MCF 10A (cell line): ENCODE results near the gene TMEM167A. TPM values are rescaled to one million over a fixed set of nuclear protein-coding genes. Genes with fewer than 3 reads are reported as not detected.

Experiments
- BruUV-seq: library from RNA; stranded (reverse); fragments of 400-500 nt; replicated peaks from 2 replicates; lab custom pipeline; 2021; lab: Mats Ljungman, UMichigan
- CTCF ChIA-PET: fragments of 300-600 bp; sonication (Branson Sonifier 250); formaldehyde crosslinking; extraction: SDS; loops from one replicate; lab custom pipeline; 2021; ENCODE audit warnings: antibody characterized with exemption, inconsistent platforms; lab: Yijun Ruan, JAX
- POLR2A ChIA-PET: fragments of 300-600, 350-650 bp; sonication (Branson Sonifier 250); formaldehyde crosslinking; extraction: SDS; loops from one replicate; lab custom pipeline; 2020; ENCODE audit warnings: antibody characterized with exemption, inconsistent platforms; lab: Yijun Ruan, JAX
- DNase-seq: peaks from one replicate; pipeline ENCODE4 v3.0.0-alpha.2; 2018; ENCODE audit not compliant: unreplicated experiment
- H3K27ac Mint-ChIP-seq: one replicate; pipeline ENCODE4 v1.8.0; 2022; ENCODE audit warnings: mild to moderate bottlenecking, low read depth, mixed read lengths; ENCODE audit not compliant: unreplicated experiment
- H3K27me3 Mint-ChIP-seq: one replicate; pipeline ENCODE4 v1.8.0; 2022; ENCODE audit warnings: mixed read lengths; ENCODE audit not compliant: insufficient read depth, unreplicated experiment
- H3K36me3 Mint-ChIP-seq: one replicate; pipeline ENCODE4 v1.8.0; 2022; ENCODE audit warnings: mild to moderate bottlenecking, moderate library complexity, mixed read lengths; ENCODE audit not compliant: insufficient read depth, unreplicated experiment
- H3K4me1 Mint-ChIP-seq: one replicate; pipeline ENCODE4 v1.8.0; 2022; ENCODE audit warnings: mixed read lengths; ENCODE audit not compliant: insufficient read depth, unreplicated experiment
- H3K4me3 Mint-ChIP-seq: one replicate; pipeline ENCODE4 v1.8.0; 2022; ENCODE audit warnings: mild to moderate bottlenecking, moderate library complexity, mixed read lengths; ENCODE audit not compliant: unreplicated experiment
- H3K9me3 Mint-ChIP-seq: one replicate; pipeline ENCODE4 v1.8.0; 2022; ENCODE audit warnings: mixed read lengths; ENCODE audit not compliant: unreplicated experiment
- CTCF ChIP-seq: fragments of 200-600 bp; IDR thresholded peaks from one replicate; pipeline ENCODE4 v1.8.0; 2022; ENCODE audit warnings: antibody characterized with exemption, mild to moderate bottlenecking; ENCODE audit not compliant: unreplicated experiment
- intact Hi-C: fragments of 100-400 bp; cut with micrococcal nuclease; formaldehyde crosslinking; loops from 2 replicates; pipeline ENCODE4 v1.14.1; 2022
- total RNA-seq: library from RNA; stranded (reverse); gene quantifications from 2 replicates; pipeline ENCODE4 v1.2.3, GENCODE V29; 2022

The TMEM167A gene
- total RNA-seq, 1 experiment from 2014 or later: 84.1 TPM

GRCh38 chr5:83109380-83109779, 32.2 kb upstream of the TMEM167A start:
- no peaks in the 10 kb centered on the region for H3K27me3 Mint-ChIP-seq
- TF ChIP-seq CTCF: no peak
- no peaks in the 10 kb centered on the region for H3K9me3 Mint-ChIP-seq
- ChIA-PET CTCF (interaction anchor here (0.7 kb wide), 1 partner anchor 685 kb away, joined by 3 read pairs; no protein-coding TSS in a partner anchor), POLR2A (interaction anchor here (0.8 kb wide), 1 partner anchor 366 kb away, joined by 3 read pairs; no protein-coding TSS in a partner anchor)
- BruUV-seq: no TSS peak
- intact Hi-C loops: no loop called here
- H3K36me3 Mint-ChIP-seq: peaks cover 6% of the 10 kb centered on the region
- H3K27ac Mint-ChIP-seq: no peak overlapping the region
- no peak overlapping the region for H3K4me3 Mint-ChIP-seq
- no peaks in the 10 kb centered on the region for H3K4me1 Mint-ChIP-seq
- DNase-seq: no peak

DNA sequence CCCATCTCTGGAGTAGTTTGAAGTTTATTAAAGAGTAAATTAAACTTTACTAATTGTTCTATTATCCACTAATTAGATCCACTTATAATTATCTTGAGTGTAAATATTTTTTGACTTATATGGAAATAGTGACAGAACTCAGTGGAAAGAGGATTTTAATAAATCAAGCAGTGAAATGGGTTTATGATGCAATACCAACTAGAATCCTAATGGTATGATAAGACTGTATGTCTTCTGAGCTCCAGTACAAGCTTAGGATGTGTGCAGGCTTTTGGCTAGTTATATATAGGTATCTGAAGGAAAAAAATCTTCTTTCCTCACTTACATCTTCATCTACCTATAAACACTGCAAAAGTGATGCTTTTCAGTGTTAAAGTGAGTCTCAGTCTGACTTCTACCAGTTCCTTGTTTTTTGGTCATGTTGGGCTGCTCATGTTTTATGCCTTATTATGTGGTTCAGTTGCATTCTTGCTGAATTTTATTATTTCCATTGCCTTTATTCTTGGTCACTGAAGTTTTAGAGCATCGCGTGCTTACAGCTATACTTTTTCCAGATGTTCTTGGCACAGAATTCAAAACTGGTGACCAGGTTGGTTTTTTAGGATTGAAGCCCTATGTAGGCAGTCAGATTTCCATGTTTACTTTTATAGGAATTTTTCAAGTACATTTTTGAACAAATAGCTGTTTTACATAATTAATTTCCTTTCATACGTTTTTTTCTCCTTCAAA, 30.7 kb upstream of the TMEM167A start:
- ChIA-PET POLR2A (interaction anchor here (0.7 kb wide), 1 partner anchor 11 kb away, joined by 3 read pairs; no protein-coding TSS in a partner anchor), CTCF (no interaction called here)
- Mint-ChIP-seq H3K9me3 (no peaks in the 10 kb centered on the region), H3K4me1 (no peaks in the 10 kb centered on the region), H3K27me3 (no peaks in the 10 kb centered on the region), H3K27ac (no peak overlapping the region), H3K36me3 (peaks cover 6% of the 10 kb centered on the region), H3K4me3 (no peak overlapping the region)
- intact Hi-C loops: no loop called here
- no peak for TF ChIP-seq CTCF
- DNase-seq: no peak
- no TSS peak for BruUV-seq

DNA sequence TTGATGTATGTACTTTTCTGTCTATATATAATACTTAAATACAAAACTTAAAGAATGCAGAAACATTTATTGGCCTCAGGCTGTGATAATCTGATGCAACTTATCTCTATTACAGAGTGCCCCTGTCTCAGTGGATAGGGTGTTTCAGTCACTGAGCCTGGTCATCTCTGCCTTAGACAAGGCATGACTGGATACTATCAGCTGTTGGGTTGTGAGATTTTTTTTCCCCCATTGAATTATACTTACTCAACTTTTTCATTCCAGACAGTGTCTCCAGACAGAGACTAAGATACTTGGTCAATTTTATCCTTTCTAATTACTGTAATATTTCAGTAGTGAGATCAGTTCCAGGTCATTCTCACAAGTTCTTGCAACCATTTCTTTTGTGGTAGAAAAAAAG, 26.8 kb upstream of the TMEM167A start:
- no peak for TF ChIP-seq CTCF
- peaks cover 6% of the 10 kb centered on the region for H3K36me3 Mint-ChIP-seq
- no peak overlapping the region for H3K4me3 Mint-ChIP-seq
- no TSS peak for BruUV-seq
- H3K27me3 Mint-ChIP-seq: no peaks in the 10 kb centered on the region
- H3K9me3 Mint-ChIP-seq: no peaks in the 10 kb centered on the region
- H3K4me1 Mint-ChIP-seq: peaks cover 8% of the 10 kb centered on the region
- CTCF ChIA-PET: no interaction called here
- DNase-seq: no peak
- POLR2A ChIA-PET: interaction anchor here (1.5 kb wide), 1 partner anchor 27 kb away, joined by 7 read pairs; the partner anchor contains the start of genes TMEM167A and XRCC4
- no peak overlapping the region for H3K27ac Mint-ChIP-seq
- intact Hi-C loops: no loop called here

DNA sequence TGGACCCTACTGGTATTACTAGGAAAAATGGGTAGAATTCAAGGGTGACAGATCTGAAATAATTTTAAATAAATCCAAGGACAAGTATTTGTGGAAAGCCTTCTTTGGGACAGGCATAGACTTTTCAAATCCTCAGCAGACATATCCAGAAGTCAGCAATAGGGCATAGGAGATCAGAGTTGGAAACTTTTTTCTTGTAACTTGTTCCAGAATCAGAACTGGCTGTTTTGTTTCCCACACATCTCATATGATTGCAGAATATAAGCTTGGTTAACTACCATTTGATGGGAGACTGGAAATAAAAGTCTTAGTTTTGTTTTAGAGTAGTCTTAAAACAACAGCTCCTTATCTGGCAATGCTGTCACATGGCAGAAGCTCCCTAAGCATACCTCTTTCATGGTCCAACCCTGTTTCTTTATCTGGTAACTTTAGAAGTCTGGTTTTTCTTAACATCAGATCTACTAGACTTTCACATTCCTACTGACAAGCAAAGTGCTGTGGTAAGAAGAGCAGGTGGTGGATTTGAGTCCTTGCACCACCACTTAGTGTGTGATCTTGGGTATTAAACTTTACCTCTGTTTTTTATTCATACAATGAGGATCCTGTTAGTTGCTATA, 25.3 kb upstream of the TMEM167A start:
- H3K4me3 Mint-ChIP-seq: no peak overlapping the region
- intact Hi-C loops: no loop called here
- ChIA-PET CTCF (no interaction called here), POLR2A (interaction anchor here (0.7 to 2.3 kb wide), 3 partner anchors 12 to 175 kb away, joined by 3 to 11 read pairs (median 3); partner anchors contain the start of genes TMEM167A and XRCC4)
- no peaks in the 10 kb centered on the region for H3K27me3 Mint-ChIP-seq
- no peak for TF ChIP-seq CTCF
- BruUV-seq: no TSS peak
- H3K9me3 Mint-ChIP-seq: no peaks in the 10 kb centered on the region
- H3K27ac Mint-ChIP-seq: no peak overlapping the region
- H3K4me1 Mint-ChIP-seq: peaks cover 14% of the 10 kb centered on the region
- peaks cover 6% of the 10 kb centered on the region for H3K36me3 Mint-ChIP-seq
- no peak for DNase-seq
